Breast epithelium (tissue), 4 donors: ENCODE measurements around the gene LY86. TPM values are rescaled to one million over a fixed set of nuclear protein-coding genes. Genes with fewer than 3 reads are reported as not detected.

Experiments
- DNase-seq, 2 donors: peaks; one replicate each; pipeline ENCODE4 v3.0.0-alpha.2; 2019; ENCODE audit warnings: low spot score in 2 of 2
- H3K27ac ChIP-seq, 2 donors: fragments of 200-600 bp; sonication (generic) in 1 of 2; one replicate each; pipeline ENCODE4 v1.5.1; 2016 to 2019; ENCODE audit warnings: mild to moderate bottlenecking in 1 of 2
- H3K27me3 ChIP-seq, 2 donors: fragments of 200-600 bp; sonication (generic) in 1 of 2; one replicate each; pipeline versions ENCODE4 v1.5.1 to v1.6.0; 2017 to 2019; ENCODE audit warnings: control low read depth in 1 of 2, mild to moderate bottlenecking in 1 of 2
- H3K36me3 ChIP-seq: fragments of 200-600 bp; one replicate; pipeline ENCODE4 v1.5.1; 2019
- H3K4me1 ChIP-seq, 2 donors: fragments of 200-600 bp; sonication (generic); one replicate each; pipeline ENCODE4 v1.5.1; 2016 to 2019; ENCODE audit warnings: control low read depth in 1 of 2
- H3K4me3 ChIP-seq, 3 donors: fragments of 200-600 bp; sonication (generic); 1 replicate in 2 of 3; 2 replicates in 1 of 3; pipeline ENCODE4 v1.5.1; 2016 to 2019; ENCODE audit warnings: mild to moderate bottlenecking in 3 of 3, moderate library complexity in 2 of 3
- H3K9me3 ChIP-seq, 2 donors: fragments of 200-600 bp; sonication (generic) in 1 of 2; one replicate each; pipeline ENCODE4 v1.5.1; 2016 to 2019; ENCODE audit warnings: control low read depth in 1 of 2
- POLR2A ChIP-seq: fragments of 450-650 bp; IDR thresholded peaks from one replicate; pipeline ENCODE4 v1.6.1; 2016; ENCODE audit warnings: antibody characterized with exemption, mild to moderate bottlenecking, moderate library complexity
- POLR2AphosphoS5 ChIP-seq, 3 donors: sonication (generic); formaldehyde crosslinking; IDR thresholded peaks; one replicate each; pipeline ENCODE4 v1.6.1; 2017; ENCODE audit warnings: antibody characterized with exemption in 3 of 3
- intact Hi-C: fragments of 100-400 bp; cut with DNase I; formaldehyde crosslinking; loops from one replicate; pipeline ENCODE4 v1.15.1; 2023; ENCODE audit warnings: low total_unique reads
- total RNA-seq, 3 donors: library from RNA; depleted of rRNA; stranded (reverse); fragments of >200 nt; gene quantifications; one replicate each; pipeline ENCODE4 v1.1.0, GENCODE V29; 2016
- TF ChIP-seq, protein P1 (sequence below), 3 donors: fragments of 450-650 bp; IDR thresholded peaks; one replicate each; pipeline ENCODE4 v1.5.1; 2016 to 2017; ENCODE audit warnings: antibody characterized with exemption in 3 of 3, mild to moderate bottlenecking in 3 of 3, moderate library complexity in 3 of 3

LY86 gene
- total RNA-seq, 3 donors from 2014 or later, result 3.3 to 8.3 (median 3.4) TPM

- Histone ChIP-seq H3K27me3 (no peaks in the 10 kb centered on the region), H3K27ac (no peak overlapping the region), H3K36me3 (no peaks in the 10 kb centered on the region), H3K4me1 (no peaks in the 10 kb centered on the region), H3K9me3 (no peaks in the 10 kb centered on the region), H3K4me3 (no peak overlapping the region)
- DNase-seq, result no peak
- no peak for TF ChIP-seq POLR2AphosphoS5 (IDR thresholded peaks at IDR 0.05)
- TF ChIP-seq, protein P1, sequence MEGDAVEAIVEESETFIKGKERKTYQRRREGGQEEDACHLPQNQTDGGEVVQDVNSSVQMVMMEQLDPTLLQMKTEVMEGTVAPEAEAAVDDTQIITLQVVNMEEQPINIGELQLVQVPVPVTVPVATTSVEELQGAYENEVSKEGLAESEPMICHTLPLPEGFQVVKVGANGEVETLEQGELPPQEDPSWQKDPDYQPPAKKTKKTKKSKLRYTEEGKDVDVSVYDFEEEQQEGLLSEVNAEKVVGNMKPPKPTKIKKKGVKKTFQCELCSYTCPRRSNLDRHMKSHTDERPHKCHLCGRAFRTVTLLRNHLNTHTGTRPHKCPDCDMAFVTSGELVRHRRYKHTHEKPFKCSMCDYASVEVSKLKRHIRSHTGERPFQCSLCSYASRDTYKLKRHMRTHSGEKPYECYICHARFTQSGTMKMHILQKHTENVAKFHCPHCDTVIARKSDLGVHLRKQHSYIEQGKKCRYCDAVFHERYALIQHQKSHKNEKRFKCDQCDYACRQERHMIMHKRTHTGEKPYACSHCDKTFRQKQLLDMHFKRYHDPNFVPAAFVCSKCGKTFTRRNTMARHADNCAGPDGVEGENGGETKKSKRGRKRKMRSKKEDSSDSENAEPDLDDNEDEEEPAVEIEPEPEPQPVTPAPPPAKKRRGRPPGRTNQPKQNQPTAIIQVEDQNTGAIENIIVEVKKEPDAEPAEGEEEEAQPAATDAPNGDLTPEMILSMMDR (IDR thresholded peaks at IDR 0.05), result no peak
- no peak for TF ChIP-seq POLR2A
- intact Hi-C loops, result no loop called here
These were observed 40.9 kb downstream of the LY86 start for GRCh38 chr6:6629402-6629801.

DNA sequence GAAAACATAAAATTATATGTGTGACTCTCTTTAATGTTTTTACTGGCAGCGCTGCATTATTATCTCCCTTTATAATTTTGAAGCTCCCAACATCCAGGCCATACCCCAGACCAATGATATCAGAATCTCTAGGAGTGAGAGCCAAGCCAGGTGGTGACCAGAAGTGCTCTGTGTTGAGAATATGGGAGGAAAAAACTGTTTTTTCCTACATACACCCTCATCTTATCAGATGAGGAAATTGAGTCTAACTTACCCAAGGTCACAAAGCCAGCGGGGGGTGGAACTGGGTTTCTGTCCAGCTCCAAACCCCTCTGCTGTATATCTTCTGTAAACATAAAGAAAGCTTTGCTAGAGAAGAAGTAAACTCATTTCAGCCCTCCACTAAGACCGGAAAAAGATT, 42.5 kb downstream of the LY86 start:
- Histone ChIP-seq H3K4me1 (no peaks in the 10 kb centered on the region), H3K36me3 (no peaks in the 10 kb centered on the region), H3K27me3 (no peaks in the 10 kb centered on the region), H3K27ac (no peak overlapping the region), H3K9me3 (no peaks in the 10 kb centered on the region), H3K4me3 (no peak overlapping the region)
- intact Hi-C loops, result loop anchor here (1.0 to 10.0 kb wide), 2 partner anchors 11 to 866 kb away; no protein-coding TSS in a partner anchor
- no peak for DNase-seq
- TF ChIP-seq POLR2A (no peak), POLR2AphosphoS5 (IDR thresholded peaks at IDR 0.05) (no peak)
- TF ChIP-seq, protein P1 (IDR thresholded peaks at IDR 0.05), result no peak

GRCh38 chr6:6631534-6632276, 43.2 kb downstream of the LY86 start:
- no peaks in the 10 kb centered on the region for H3K36me3 ChIP-seq
- intact Hi-C loops, result loop anchor here (1.0 to 10.0 kb wide), 2 partner anchors 11 to 867 kb away; no protein-coding TSS in a partner anchor
- TF ChIP-seq, protein P1 (IDR thresholded peaks at IDR 0.05), result no peak
- no peak for TF ChIP-seq POLR2AphosphoS5 (IDR thresholded peaks at IDR 0.05)
- TF ChIP-seq POLR2A, result no peak
- no peak for DNase-seq
- H3K4me3 ChIP-seq, result no peak overlapping the region
- H3K9me3 ChIP-seq, result no peaks in the 10 kb centered on the region
- H3K27me3 ChIP-seq, result no peaks in the 10 kb centered on the region
- H3K4me1 ChIP-seq, result no peaks in the 10 kb centered on the region
- no peak overlapping the region for H3K27ac ChIP-seq

DNA sequence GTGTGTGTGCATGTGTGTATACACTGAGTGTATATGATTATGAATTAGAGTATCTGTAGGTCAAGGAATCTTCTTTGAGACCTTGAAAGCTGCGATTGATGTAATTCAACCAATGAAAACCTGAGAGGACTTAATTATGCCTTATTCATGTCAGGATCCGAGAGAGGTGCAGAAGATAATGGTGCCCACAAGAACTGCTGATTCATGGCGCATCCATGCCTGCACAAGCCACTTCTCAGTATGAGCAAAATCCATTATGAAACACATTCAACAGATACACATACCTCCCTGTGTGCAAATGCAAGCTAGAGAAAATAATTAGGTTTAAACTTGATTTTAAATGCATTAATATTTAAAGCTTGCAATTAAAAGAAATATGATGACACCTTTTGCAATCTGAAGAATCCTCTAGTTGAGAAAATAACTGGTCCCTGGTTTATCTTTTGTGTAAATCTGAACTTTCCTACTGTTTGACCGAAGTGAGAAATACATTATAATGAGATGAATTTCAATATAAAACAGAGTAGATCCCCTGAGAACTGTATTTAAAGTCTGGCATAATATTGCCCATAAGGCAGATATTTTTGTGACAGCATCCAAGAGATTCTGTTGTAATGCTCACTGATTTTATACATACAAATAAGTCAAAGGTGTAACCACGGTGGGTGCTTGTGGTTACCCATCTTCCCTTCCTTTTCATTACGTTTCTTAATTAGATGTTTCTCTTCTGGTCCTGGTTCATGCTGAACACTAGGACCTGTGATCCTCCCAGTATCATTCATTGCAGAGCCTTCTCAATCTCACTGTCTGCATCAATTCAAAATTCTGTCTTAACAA, 45.6 kb downstream of the LY86 start:
- no peaks in the 10 kb centered on the region for H3K9me3 ChIP-seq
- no peak for DNase-seq
- TF ChIP-seq, protein P1 (IDR thresholded peaks at IDR 0.05), result no peak
- TF ChIP-seq POLR2A, result no peak
- TF ChIP-seq POLR2AphosphoS5 (IDR thresholded peaks at IDR 0.05), result no peak
- H3K36me3 ChIP-seq, result no peaks in the 10 kb centered on the region
- intact Hi-C loops, result loop anchor here (10.0 kb wide), 1 partner anchor 869 kb away; no protein-coding TSS in a partner anchor
- H3K27me3 ChIP-seq, result no peaks in the 10 kb centered on the region
- H3K4me1 ChIP-seq, result no peaks in the 10 kb centered on the region
- H3K4me3 ChIP-seq, result no peak overlapping the region
- H3K27ac ChIP-seq, result no peak overlapping the region

GRCh38 chr6:6634735-6635075, 46.2 kb downstream of the LY86 start:
- Histone ChIP-seq H3K27me3 (no peaks in the 10 kb centered on the region), H3K9me3 (no peaks in the 10 kb centered on the region), H3K4me3 (no peak overlapping the region), H3K4me1 (no peaks in the 10 kb centered on the region), H3K27ac (no peak overlapping the region), H3K36me3 (no peaks in the 10 kb centered on the region)
- intact Hi-C loops, result loop anchor here (10.0 kb wide), 1 partner anchor 870 kb away; no protein-coding TSS in a partner anchor
- no peak for DNase-seq
- TF ChIP-seq, protein P1 (IDR thresholded peaks at IDR 0.05), result no peak
- TF ChIP-seq POLR2AphosphoS5 (IDR thresholded peaks at IDR 0.05) (no peak), POLR2A (no peak)
